Colonic mucosa (tissue), 4 donors: ENCODE results near the gene GBP7. TPM values are rescaled to one million over a fixed set of nuclear protein-coding genes. Genes with fewer than 3 reads are reported as not detected.

Experiments used
- DNase-seq: peaks from one replicate; pipeline ENCODE4 v3.0.0-alpha.2; 2020
- H3K27ac ChIP-seq: fragments of 200-600 bp; one replicate; pipeline ENCODE4 v1.8.0; 2021
- H3K27me3 ChIP-seq: fragments of 200-600 bp; one replicate; pipeline ENCODE4 v1.8.0; 2021
- H3K36me3 ChIP-seq: fragments of 200-600 bp; one replicate; pipeline ENCODE4 v1.8.0; 2021
- H3K4me1 ChIP-seq: fragments of 200-600 bp; one replicate; pipeline ENCODE4 v1.8.0; 2021; ENCODE audit warnings: mild to moderate bottlenecking
- H3K4me3 ChIP-seq: fragments of 200-600 bp; one replicate; pipeline ENCODE4 v1.8.0; 2021
- H3K9ac ChIP-seq, 2 donors: one replicate each; pipeline ENCODE4 v1.7.0; 2013; ENCODE audit warnings: control low read depth in 2 of 2, low read depth in 2 of 2, low read length in 2 of 2
- H3K9me3 ChIP-seq: fragments of 200-600 bp; one replicate; pipeline ENCODE4 v1.8.0; 2021
- intact Hi-C: fragments of 100-400 bp; cut with DNase I; formaldehyde crosslinking; loops from one replicate; pipeline ENCODE4 v1.14.1; 2022
- total RNA-seq, 2 donors: library from RNA; stranded (reverse); fragmentation: NEBNext Ultra II Directional in 1 of 2; extraction: Animal tissue kit (Norgen Biotek cat#: 25700) in 1 of 2; gene quantifications; one replicate each; pipeline ENCODE4 v1.2.1, GENCODE V29; 2021
- TF ChIP-seq, protein P1 (sequence below): fragments of 200-600 bp; IDR thresholded peaks from one replicate; pipeline ENCODE4 v1.8.0; 2022; ENCODE audit warnings: antibody characterized with exemption, mild to moderate bottlenecking
- donor health status: healthy.
- donor health status: DM: no; HTN: no; CAD: no.
- donor health status: DM: no; HTN: no; CAD: no.

The GBP7 gene
- total RNA-seq, 2 donors from 2014 or later: not detected

DNA sequence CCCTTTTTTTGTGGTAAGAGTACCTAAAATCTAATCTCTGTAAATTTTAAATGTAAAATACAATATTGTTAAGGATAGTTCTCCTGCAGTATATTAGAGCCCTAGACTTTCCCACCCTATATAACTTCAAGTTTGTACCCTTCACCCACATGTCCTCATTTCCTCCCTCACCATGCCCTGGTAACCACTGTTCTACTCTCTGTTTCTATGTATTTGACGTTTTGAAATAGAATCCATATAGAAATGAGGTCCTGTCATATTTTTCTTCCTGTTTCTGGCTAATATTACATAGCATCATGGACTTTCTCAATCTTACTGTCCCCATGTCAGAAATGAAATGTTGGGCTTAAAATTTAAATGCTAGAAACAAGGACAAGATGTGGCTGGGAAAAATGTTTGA lies 24.8 kb downstream of the GBP7 start:
- Histone ChIP-seq H3K27ac (no peak overlapping the region), H3K4me1 (no peaks in the 10 kb centered on the region), H3K9me3 (no peaks in the 10 kb centered on the region), H3K4me3 (no peak overlapping the region), H3K36me3 (no peaks in the 10 kb centered on the region), H3K9ac (no peak overlapping the region), H3K27me3 (no peaks in the 10 kb centered on the region)
- no peak for DNase-seq
- intact Hi-C loops: no loop called here
- TF ChIP-seq, protein P1, sequence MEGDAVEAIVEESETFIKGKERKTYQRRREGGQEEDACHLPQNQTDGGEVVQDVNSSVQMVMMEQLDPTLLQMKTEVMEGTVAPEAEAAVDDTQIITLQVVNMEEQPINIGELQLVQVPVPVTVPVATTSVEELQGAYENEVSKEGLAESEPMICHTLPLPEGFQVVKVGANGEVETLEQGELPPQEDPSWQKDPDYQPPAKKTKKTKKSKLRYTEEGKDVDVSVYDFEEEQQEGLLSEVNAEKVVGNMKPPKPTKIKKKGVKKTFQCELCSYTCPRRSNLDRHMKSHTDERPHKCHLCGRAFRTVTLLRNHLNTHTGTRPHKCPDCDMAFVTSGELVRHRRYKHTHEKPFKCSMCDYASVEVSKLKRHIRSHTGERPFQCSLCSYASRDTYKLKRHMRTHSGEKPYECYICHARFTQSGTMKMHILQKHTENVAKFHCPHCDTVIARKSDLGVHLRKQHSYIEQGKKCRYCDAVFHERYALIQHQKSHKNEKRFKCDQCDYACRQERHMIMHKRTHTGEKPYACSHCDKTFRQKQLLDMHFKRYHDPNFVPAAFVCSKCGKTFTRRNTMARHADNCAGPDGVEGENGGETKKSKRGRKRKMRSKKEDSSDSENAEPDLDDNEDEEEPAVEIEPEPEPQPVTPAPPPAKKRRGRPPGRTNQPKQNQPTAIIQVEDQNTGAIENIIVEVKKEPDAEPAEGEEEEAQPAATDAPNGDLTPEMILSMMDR: no peak

DNA sequence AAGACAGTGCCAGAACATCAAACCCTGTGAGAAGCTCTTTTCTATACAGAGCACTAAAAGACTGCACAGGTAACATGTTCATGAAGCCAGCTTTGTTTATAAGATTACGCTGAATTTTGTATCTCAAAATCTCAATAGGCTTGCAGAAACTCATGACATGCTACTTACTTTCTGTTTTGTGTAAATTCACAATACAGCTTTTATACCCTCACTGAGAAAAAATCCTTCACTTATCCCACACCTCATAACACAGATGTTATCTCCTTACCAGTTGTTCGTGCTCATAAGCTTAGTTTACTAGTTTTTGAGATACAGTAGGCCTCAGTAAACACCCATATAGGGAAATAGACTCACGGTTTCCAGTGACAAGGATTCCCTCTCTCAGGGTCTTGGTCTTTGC lies 25.8 kb downstream of the GBP7 start:
- TF ChIP-seq, protein P1: no peak

DNA sequence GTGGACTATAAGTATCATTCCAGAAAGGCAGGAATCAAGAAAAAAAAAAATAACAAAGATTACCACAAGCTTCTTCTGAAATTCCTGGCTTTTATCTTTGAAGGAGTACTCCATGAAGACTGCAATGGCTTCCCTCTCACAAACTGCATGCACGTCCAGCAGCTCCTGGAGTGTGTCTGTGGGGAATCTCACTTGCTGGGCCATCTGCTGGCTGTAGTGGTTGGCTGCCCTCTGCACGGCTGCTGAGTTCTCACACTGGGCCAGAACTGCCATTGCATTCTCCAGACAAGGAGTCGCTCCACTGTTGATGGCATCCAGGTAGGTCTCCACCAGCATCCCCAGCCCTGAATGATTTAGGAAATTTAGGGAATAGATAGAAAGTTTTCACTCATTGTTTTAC lies 26.6 kb downstream of the GBP7 start:
- TF ChIP-seq, protein P1: no peak
- Histone ChIP-seq H3K9me3 (no peaks in the 10 kb centered on the region), H3K27ac (no peak overlapping the region), H3K4me1 (no peaks in the 10 kb centered on the region), H3K4me3 (no peak overlapping the region), H3K27me3 (no peaks in the 10 kb centered on the region), H3K36me3 (no peaks in the 10 kb centered on the region), H3K9ac (no peak overlapping the region)
- intact Hi-C loops: no loop called here
- no peak for DNase-seq

More for the DNA sequence above, 25.8 kb downstream of the GBP7 start:
- Histone ChIP-seq H3K9me3 (no peaks in the 10 kb centered on the region), H3K27ac (no peak overlapping the region), H3K9ac (no peak overlapping the region), H3K4me1 (no peaks in the 10 kb centered on the region), H3K27me3 (no peaks in the 10 kb centered on the region), H3K36me3 (no peaks in the 10 kb centered on the region), H3K4me3 (no peak overlapping the region)
- intact Hi-C loops: no loop called here
- DNase-seq: no peak

DNA sequence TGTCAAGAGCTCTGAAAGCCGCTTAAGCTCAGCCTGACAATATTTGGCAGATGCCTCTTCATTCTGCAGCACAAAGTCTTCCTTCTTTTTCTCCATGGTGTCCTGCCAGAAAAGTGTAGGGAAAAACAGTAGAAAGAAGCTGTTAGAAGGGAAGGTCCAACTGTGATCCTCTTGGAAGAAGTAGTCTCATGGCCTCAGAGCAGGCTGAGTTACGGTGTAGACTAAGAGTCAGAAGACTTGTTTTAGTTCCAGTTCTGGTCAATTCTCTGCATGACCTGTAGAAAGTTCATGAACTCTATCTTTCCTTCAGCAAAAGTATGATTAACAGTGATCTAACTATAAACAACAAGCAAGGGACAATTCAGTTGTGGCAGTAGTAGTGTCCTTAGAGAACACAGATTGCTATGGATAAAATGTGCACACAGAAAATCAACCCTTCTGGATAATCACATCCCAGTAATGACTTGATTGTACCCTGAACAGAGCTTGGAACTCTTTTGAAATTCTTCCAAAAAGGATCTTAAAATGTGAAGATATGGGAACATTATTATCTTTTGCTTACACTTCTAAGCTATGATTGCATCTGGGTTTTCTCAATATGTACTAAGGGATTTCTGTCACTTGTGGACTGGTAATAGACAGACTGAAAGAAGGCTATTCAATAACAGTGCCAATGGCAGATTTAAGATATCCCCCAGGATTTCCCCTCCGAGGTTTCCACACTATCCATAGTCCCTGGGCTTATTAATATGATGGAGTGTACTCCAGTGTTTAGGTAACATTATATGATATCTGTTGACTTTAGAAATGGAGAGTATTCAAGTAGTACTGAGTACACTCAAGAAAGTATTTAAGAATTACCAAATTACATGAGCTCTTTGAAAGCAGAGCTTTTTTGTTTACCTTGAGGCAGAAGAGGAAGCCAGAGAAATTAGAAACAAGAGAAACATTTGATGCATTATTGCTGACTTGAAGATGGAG lies 27.8 kb downstream of the GBP7 start:
- Histone ChIP-seq H3K4me1 (no peaks in the 10 kb centered on the region), H3K4me3 (no peak overlapping the region), H3K36me3 (no peaks in the 10 kb centered on the region), H3K27me3 (no peaks in the 10 kb centered on the region), H3K27ac (no peak overlapping the region), H3K9me3 (no peaks in the 10 kb centered on the region), H3K9ac (no peak overlapping the region)
- TF ChIP-seq, protein P1: no peak
- intact Hi-C loops: no loop called here
- no peak for DNase-seq

DNA sequence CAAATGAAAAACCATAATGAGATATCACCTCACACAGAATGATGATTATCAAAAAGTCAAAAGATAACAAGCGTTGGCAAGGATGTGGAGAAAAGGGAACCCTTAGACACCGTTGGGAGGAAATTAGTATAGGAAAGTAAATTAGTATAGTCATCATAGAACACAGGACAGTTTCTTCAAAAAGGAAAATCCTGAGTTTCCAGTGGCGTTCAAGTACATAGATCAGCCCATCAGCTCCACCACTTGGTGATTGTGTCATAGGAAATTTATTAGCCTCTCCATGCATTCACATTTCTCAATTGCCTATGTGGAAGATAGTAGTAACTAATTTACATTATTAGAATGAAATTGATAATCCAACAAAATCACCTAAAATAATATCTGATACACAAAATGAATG lies 29.1 kb downstream of the GBP7 start:
- Histone ChIP-seq H3K27ac (no peak overlapping the region), H3K27me3 (no peaks in the 10 kb centered on the region), H3K4me3 (no peak overlapping the region), H3K36me3 (no peaks in the 10 kb centered on the region), H3K9me3 (no peaks in the 10 kb centered on the region), H3K9ac (no peak overlapping the region), H3K4me1 (no peaks in the 10 kb centered on the region)
- intact Hi-C loops: no loop called here
- TF ChIP-seq, protein P1: no peak
- no peak for DNase-seq
